Loucy (cell line): ENCODE data around the gene CACUL1.

Source experiments
- H2AFZ ChIP-seq: fragments of 200-600 bp; sonication (generic); 2 replicates; pipeline ENCODE4 v1.6.0; 2016; ENCODE audit warnings: antibody characterized with exemption, mild to moderate bottlenecking, low read length, moderate library complexity
- H3F3A ChIP-seq: fragments of 200-600 bp; 2 replicates; pipeline ENCODE4 v1.6.0; 2016; ENCODE audit warnings: antibody characterized with exemption, low read depth, mild to moderate bottlenecking
- H3K27me3 ChIP-seq: fragments of 200-600 bp; sonication (generic); 2 replicates; pipeline ENCODE4 v1.6.1; 2014; ENCODE audit warnings: low read length, mild to moderate bottlenecking; ENCODE audit not compliant: insufficient read depth, poor library complexity, severe bottlenecking
- H3K36me3 ChIP-seq: fragments of 200-600 bp; sonication (generic); 2 replicates; pipeline ENCODE4 v1.6.1; 2016; ENCODE audit warnings: low read length; ENCODE audit not compliant: insufficient read depth
- H3K4me1 ChIP-seq: fragments of 200-600 bp; sonication (generic); 2 replicates; pipeline ENCODE4 v1.5.1; 2014; ENCODE audit warnings: low read length, mild to moderate bottlenecking; ENCODE audit not compliant: insufficient read depth, poor library complexity, severe bottlenecking
- H3K4me2 ChIP-seq: fragments of 200-600 bp; sonication (generic); 2 replicates; pipeline ENCODE4 v1.6.0; 2014; ENCODE audit warnings: antibody characterized with exemption, low read length, low read depth, mild to moderate bottlenecking; ENCODE audit not compliant: poor library complexity, severe bottlenecking
- H3K4me3 ChIP-seq: fragments of 200-600 bp; sonication (generic); 2 replicates; pipeline ENCODE4 v1.5.1; 2014; ENCODE audit warnings: low read length, mild to moderate bottlenecking, mixed read lengths; ENCODE audit not compliant: poor library complexity, severe bottlenecking
- H3K79me2 ChIP-seq: fragments of 200-600 bp; sonication (generic); 2 replicates; pipeline ENCODE4 v1.6.1; 2014; ENCODE audit warnings: low read length; ENCODE audit not compliant: insufficient read depth
- H3K9ac ChIP-seq: fragments of 200-600 bp; sonication (generic); 2 replicates; pipeline ENCODE4 v1.6.0; 2014; ENCODE audit warnings: mild to moderate bottlenecking, low read depth, low read length, moderate library complexity; ENCODE audit not compliant: poor library complexity, severe bottlenecking
- H3K9me2 ChIP-seq: fragments of 200-600 bp; sonication (generic); replicated peaks from 2 replicates; pipeline ENCODE4 v1.6.1; 2016; ENCODE audit warnings: low read depth, low read length, mixed read lengths
- H3K9me3 ChIP-seq: fragments of 200-600 bp; sonication (generic); 2 replicates; pipeline ENCODE4 v1.6.1; 2014; ENCODE audit warnings: mild to moderate bottlenecking, antibody characterized with exemption, low read length, low read depth; ENCODE audit not compliant: insufficient read depth
- H4K20me1 ChIP-seq: fragments of 200-600 bp; sonication (generic); 2 replicates; pipeline ENCODE4 v1.6.0; 2014; ENCODE audit warnings: antibody characterized with exemption, low read length, mild to moderate bottlenecking; ENCODE audit not compliant: insufficient read depth, poor library complexity, severe bottlenecking
- CTCF ChIP-seq: fragments of 200-600 bp; sonication (generic); conservative IDR thresholded peaks from 2 replicates; pipeline ENCODE4 v1.5.1; 2014; ENCODE audit warnings: mild to moderate bottlenecking, antibody characterized with exemption, low read length
- EZH2phosphoT487 ChIP-seq: fragments of 200-600 bp; IDR thresholded peaks from 2 replicates; pipeline ENCODE4 v1.6.1; 2018; ENCODE audit warnings: antibody characterized with exemption, mild to moderate bottlenecking, moderate library complexity, borderline replicate concordance

The CACUL1 gene

GRCh38 chr10:118735294-118735693 lies 19.5 kb downstream of the CACUL1 start:
- TF ChIP-seq EZH2phosphoT487 = no peak
- no peak for TF ChIP-seq CTCF
- no peaks in the 10 kb centered on the region for H3K9me3 ChIP-seq
- no peaks in the 10 kb centered on the region for H3K27me3 ChIP-seq
- H3K9me2 ChIP-seq = no peaks in the 10 kb centered on the region
- H3K4me1 ChIP-seq = peaks cover 60% of the 10 kb centered on the region
- no peaks in the 10 kb centered on the region for H3F3A ChIP-seq
- peaks cover 93% of the 10 kb centered on the region for H4K20me1 ChIP-seq
- H3K79me2 ChIP-seq = peaks cover 99% of the 10 kb centered on the region
- no peak overlapping the region for H3K4me3 ChIP-seq
- no peaks in the 10 kb centered on the region for H3K36me3 ChIP-seq
- H2AFZ ChIP-seq = no peak overlapping the region
- H3K9ac ChIP-seq = no peak overlapping the region
- no peak overlapping the region for H3K4me2 ChIP-seq

- Histone ChIP-seq H4K20me1 (peaks cover 98% of the 10 kb centered on the region), H3K4me2 (no peak overlapping the region), H3K36me3 (peaks cover under 1% of the 10 kb centered on the region; the same call in 1 of the 2 replicates), H3K9ac (no peak overlapping the region), H3K79me2 (peaks cover 99% of the 10 kb centered on the region), H2AFZ (no peak overlapping the region), H3K9me2 (no peaks in the 10 kb centered on the region), H3F3A (no peaks in the 10 kb centered on the region), H3K27me3 (no peaks in the 10 kb centered on the region), H3K9me3 (no peaks in the 10 kb centered on the region), H3K4me1 (peaks cover 59% of the 10 kb centered on the region), H3K4me3 (no peak overlapping the region)
- TF ChIP-seq CTCF (peak; percentile 58), EZH2phosphoT487 (no peak)
Observed at GRCh38 chr10:118734475-118734874, 20.3 kb downstream of the CACUL1 start.

GRCh38 chr10:118732245-118733165 lies 22.3 kb downstream of the CACUL1 start:
- Histone ChIP-seq H3K4me1 (peaks cover 49% of the 10 kb centered on the region), H3K27me3 (no peaks in the 10 kb centered on the region), H3F3A (no peaks in the 10 kb centered on the region), H3K4me2 (peak overlapping the region; percentile 14), H3K9me2 (no peaks in the 10 kb centered on the region), H3K9me3 (no peaks in the 10 kb centered on the region), H3K36me3 (peaks cover 17% of the 10 kb centered on the region; the same call in 1 of the 2 replicates), H3K79me2 (peaks cover 97% of the 10 kb centered on the region), H4K20me1 (peaks cover 91% of the 10 kb centered on the region), H3K9ac (no peak overlapping the region), H3K4me3 (no peak overlapping the region), H2AFZ (no peak overlapping the region)
- no peak for TF ChIP-seq CTCF
- no peak for TF ChIP-seq EZH2phosphoT487
